ENCODE data around the gene MFN2.
"Not testable (repeated sequence)": the region's sequence is repeated elsewhere in the genome, so short reads cannot be mapped to it uniquely, and the experiment has no call there.

MFN2 gene

DNA sequence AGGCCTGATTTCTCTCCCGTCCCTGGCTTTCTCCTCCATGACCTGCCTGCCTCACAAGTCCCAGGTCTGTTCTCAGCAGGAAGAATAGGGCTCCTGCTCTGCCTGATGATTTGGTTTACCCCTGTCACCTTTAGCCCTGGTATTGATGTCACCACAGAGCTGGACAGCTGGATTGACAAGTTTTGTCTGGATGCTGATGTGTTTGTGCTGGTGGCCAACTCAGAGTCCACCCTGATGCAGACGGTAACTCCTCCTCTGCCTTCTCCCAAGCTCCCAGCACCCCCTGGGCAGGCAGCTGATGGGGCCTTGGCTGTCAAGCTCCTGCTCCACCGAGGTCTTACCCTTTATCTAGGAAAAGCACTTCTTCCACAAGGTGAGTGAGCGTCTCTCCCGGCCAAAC lies 18.4 kb downstream of the MFN2 start:
- DNase-seq (ENCODE audit: low spot score), result no peak

DNA sequence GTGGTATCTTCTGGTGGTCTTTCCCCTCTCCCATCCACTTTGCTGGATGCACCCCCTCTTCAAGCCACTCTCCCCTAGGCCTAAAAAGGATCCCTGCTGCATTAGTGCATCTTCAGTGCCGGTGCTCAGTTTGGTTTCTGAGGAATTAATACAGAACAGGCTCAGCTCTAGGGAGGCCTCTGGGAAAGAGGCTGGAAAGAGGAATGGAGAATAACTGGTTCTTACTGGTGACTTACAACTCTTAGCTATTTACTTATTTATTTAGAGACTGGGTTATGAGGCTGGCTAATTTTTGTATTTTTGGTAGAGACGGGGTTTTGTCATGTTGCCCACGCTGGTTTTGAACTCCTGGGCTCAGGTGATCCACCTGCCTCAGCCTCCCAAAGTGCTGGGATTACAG lies 19.0 kb downstream of the MFN2 start:
- DNase-seq (ENCODE audit: low spot score), result no peak

DNA sequence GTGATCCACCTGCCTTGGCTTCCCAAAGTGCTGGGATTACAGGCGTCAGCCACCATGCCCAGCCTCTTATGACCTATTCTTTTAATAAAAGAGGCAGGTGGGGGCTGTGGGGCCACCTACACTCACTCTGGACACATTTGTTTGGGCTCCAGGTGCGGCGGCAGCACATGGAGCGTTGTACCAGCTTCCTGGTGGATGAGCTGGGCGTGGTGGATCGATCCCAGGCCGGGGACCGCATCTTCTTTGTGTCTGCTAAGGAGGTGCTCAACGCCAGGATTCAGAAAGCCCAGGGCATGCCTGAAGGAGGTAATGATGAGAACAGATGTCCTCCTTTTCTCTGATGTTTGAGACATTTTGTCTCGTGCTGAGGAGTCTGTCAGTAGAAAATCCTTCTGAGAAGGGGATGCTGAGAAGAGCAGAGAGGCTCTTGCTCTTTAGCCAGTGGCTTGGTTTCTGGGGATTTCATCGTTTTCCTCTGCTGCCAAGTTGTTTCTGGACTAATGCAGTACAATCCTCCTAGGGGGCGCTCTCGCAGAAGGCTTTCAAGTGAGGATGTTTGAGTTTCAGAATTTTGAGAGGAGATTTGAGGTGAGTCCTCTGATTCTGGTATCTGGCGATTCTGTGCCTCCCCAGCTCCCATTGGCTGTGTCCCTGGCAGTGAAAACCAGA lies 21.1 kb downstream of the MFN2 start:
- no peak for DNase-seq (ENCODE audit: low spot score)

DNA sequence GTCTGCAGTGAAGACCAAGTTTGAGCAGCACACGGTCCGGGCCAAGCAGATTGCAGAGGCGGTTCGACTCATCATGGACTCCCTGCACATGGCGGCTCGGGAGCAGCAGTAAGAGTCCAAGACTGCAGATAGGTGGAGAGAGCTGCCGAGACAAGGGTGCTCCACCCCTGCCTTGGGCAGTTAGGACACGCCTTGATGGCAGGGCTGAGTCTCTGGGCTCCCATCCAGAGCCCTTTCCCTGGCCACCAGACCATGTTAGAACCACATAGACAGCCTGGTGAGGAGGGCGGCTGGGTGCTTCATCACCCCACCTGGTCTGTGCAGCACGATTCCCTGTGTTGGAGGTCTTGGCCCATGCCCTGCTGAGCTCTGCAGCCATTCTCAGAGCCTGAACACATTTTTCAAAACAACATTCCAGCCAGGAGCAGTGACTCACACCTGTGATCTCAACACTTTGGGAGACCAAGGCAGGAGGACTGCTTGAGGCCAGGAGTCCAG lies 21.8 kb downstream of the MFN2 start:
- DNase-seq (ENCODE audit: low spot score), result no peak

DNA sequence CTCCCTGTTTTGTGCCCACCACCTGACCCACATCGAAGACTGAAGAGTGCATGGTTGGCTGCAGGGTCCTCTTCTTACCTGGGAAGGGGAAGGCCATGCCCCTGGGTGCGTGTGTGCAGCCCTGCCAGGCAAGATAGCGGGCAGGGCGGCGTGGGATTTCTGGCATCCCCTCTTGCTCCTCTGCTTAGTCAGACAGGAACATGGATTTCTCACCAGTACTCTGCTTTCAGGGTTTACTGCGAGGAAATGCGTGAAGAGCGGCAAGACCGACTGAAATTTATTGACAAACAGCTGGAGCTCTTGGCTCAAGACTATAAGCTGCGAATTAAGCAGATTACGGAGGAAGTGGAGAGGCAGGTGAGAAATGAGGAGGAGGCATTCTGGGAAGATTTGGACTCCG lies 23.5 kb downstream of the MFN2 start:
- DNase-seq (ENCODE audit: low spot score), result no peak

DNA sequence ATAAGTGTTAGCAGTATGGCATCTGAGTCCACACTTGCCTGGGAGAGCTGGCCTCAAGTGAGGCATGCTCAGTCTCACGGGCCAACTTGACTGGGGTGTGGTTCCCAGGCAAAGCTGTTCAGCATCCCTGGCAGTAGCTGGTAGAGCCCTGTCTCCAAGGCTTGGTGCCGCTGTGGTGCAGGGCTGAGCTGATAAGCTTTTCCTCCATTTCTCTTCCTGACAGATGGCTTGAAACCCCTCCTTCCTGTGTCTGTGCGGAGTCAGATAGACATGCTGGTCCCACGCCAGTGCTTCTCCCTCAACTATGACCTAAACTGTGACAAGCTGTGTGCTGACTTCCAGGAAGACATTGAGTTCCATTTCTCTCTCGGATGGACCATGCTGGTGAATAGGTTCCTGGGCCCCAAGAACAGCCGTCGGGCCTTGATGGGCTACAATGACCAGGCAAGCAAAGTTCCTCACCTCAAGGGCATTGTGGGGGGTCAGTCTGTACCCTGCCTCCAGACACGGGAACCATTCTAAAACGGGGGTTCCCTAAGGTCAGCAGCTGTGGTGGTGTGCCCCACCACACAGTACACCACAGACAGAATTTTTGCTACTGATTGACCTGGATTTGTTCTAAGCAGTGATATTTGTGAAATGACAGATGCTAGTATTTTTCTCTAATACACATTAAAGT lies 25.4 kb downstream of the MFN2 start:
- no peak for DNase-seq (ENCODE audit: low spot score)

DNA sequence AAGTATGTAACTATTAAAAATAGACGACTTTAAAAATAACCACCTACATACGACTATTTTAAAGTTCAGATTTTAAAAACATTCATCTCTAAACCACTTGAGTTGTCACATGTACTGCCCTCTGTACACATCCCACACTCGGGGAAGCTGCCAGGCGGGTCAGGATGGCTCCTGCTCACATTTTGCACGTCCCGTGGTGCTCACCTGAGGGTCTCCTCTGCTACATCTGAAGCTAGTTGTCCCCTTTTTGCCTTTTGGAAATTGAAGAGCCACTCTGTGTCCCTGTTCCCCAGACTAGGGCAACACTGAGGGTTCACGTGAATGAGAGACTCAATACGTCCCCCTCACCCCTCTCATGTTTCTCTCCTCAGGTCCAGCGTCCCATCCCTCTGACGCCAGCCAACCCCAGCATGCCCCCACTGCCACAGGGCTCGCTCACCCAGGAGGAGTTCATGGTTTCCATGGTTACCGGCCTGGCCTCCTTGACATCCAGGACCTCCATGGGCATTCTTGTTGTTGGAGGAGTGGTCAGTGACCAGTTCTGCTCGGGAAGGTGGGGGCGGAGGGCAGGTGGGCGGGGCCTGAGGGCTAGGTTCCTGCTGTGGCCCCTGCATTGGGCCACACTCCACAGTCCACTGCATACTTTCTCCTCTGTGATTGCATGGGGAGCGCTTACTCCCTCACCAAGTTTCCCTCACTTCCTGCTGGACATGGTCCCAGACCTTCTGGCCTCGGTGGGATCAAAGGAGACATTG lies 26.1 kb downstream of the MFN2 start:
- no peak for DNase-seq (ENCODE audit: low spot score)

DNA sequence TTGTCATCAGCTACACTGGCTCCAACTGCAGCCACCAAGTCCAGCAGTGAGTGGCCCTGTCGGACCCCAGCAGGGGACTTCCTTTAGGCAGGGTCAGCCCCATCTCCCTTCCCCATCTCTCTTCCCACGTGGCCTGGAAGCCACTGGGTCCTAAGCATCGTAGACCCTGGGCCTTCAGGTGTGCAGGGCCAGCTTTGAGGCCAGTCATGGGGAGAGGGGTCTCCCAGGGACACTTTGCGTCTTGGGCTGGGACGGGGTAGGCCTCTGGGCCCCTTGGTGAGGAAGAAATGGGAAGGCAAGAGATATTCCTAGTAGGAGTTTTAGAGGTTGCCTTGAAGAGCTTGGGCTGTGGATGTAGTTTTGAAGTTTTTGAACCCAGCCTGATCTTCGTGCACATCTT lies 27.0 kb downstream of the MFN2 start:
- DNase-seq (ENCODE audit: low spot score), result no peak

DNA sequence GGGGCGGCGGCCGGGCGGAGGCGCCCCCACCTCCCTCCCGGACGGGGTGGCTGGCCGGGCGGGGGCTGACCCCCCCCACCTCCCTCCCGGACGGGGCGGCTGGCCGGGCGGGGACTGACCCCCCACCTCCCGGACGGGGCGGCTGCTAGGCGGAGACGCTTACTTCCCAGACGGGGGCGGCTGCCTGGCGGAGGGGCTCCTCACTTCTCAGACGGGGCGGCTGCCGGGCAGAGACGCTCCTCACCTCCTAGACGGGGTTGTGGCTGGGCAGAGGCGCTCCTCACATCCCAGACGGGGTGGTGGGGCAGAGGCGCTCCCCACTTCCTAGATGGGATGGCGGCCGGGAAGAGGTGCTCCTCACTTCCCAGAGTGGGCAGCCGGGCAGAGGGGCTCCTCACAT lies 28.1 kb downstream of the MFN2 start:
- not testable (repeated sequence) for DNase-seq (ENCODE audit: low spot score)

DNA sequence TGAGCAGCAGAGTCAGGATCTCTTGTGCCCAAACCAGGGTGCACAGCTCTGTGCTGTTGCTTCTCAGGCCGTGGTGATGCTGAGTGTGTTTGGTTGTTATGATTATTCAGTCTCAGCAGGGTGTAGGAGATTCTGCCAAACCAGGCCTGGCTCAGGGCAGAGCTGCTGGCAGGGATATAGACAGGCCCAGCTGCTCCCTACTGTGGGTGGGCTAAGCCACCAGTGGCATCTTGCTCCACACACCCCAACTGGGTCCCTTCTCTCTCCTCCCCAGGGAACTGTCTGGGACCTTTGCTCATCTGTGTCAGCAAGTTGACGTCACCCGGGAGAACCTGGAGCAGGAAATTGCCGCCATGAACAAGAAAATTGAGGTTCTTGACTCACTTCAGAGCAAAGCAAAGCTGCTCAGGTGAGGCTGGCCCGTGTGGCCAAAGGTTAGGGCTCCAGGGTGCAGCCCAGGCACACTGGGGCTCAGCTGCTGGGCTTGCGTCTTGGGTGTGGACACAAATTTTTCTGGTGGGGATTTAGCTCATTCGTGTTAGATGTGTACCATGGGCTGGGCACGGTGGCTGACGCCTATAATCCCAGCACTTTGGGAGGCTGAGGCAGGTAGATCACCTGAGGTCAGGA lies 29.2 kb downstream of the MFN2 start:
- no peak for DNase-seq (ENCODE audit: low spot score)

DNA sequence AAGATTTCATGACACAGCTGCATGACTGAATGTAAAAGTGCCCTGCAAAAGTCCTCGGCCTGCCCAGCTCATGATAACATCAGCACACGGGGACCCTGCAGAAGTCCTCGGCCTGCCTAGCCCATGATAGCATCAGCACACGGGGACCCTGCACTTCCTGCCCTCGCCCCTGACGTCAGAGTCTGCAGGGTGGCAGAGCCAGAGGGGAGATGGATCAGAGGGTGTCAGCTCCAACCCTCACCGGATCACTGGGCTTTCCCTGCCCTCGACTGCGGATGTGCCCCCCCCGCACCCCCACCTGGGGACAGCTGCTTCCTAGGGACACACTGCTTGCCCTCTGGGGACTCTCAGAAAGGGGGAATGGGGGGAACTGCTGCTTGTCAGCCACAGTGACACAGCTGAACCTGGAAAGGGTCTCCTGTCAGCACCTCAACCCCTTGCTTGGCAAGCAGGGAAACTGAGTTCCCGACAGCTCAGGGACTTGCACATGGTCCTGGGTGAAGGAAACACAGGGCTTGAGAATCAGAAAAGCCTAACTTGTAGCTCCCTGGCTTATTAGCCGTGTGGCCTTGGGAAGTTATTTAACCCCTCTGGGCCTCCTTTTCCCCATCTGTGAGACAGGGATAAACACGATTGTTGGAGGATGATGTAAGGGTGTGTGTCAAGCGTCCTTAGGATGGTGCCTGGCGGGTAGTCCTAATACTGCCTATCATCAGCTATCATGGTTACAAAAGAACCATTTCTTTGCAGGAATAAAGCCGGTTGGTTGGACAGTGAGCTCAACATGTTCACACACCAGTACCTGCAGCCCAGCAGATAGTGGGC lies 30.7 kb downstream of the MFN2 start:
- no peak for DNase-seq (ENCODE audit: low spot score)

DNA sequence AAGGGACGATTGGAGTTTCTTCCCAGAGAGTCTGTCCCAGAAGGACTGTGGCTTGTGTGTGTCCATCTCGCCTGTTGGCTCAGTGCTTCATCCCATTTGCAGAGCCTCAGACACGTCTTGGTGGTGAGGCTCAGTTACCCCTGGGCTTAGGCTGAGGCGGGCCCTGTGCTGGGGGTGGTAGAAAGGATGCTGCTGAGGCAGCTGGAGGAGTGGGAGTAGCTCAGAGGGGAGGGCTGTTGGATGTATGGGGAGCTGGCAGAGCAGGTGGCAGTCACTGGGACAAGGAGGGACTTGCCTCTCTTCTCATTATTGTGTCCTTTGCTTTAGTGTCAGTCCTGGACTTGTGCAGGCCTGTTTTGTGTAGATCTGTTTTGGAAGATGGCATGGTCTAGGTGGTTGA lies 31.8 kb downstream of the MFN2 start:
- DNase-seq (ENCODE audit: low spot score), result no peak

DNA sequence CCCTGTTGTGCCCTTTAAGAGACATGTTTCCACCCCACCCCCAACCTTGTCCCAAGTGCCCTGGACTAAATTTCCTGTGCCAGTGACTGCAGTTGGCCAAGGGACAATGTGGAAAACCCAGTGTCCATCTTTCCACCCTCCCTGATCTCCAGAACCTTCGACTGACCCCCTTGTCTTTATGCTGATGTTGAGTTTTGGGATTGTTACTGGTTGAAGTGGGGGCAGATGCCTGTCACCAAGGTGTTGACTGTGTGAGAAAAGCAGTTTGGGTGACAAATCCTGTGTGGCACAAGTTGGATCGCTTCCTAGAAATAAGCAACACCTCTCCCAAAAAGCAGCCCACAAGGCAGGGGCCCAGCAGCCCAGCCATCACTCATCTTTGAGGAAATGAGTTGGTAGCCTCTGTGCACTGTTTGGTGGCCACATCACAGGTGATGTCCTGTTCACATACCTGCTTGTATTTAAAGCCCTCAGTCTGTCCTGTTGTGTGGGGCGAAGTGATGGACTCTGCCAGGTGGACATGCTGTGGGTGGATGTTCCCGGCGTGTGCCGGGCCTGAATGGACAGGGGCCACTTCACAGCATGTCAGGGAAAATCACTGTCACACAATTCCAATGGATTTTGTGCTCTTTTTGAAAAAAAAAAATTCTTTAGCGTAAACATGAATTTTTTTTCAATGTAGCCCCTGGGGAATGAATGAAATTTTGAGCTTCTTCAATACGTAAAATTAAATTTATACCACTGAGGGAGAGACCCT lies 32.5 kb downstream of the MFN2 start:
- no peak for DNase-seq (ENCODE audit: low spot score)

DNA sequence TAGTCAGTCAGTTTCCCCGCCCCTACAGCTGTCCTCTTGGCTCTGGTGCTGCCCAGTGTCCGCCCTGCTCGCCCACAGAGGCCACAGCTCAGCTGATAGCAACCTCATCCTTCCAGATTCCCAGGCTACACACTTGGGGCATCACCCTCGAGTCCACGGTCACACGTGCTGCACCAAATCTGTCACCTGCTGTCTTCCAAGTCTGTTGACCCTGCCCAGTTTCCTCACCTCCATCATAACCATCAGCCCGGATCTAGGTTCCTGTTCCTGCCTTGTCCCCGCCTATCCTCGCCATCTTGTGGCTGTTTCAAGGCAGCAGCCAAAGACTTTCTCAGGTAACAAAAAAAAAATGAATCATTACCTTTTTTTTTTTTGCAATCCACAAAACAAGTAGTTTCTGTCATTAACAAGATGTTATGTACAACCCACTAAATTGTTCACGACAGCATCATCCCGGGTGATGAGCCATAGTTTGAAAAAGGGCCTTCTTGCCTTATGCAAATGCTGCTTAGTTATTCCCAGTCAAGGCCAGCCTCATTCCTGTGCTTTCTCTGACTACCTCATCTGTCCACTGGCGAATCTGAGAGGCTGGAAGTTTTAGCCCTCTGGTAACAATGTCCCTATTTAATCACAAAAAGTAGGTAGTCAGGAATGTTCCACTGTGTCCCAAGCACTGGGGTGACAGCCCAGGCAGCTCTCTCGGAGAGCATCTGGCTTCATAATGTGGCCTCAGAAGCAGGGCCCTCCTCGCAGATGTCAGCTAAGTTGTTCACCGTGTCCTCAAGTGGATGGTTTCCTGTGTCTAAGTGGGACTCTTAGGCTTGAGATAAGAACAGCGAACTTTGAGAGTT lies 34.1 kb downstream of the MFN2 start:
- DNase-seq (ENCODE audit: low spot score), result no peak

DNA sequence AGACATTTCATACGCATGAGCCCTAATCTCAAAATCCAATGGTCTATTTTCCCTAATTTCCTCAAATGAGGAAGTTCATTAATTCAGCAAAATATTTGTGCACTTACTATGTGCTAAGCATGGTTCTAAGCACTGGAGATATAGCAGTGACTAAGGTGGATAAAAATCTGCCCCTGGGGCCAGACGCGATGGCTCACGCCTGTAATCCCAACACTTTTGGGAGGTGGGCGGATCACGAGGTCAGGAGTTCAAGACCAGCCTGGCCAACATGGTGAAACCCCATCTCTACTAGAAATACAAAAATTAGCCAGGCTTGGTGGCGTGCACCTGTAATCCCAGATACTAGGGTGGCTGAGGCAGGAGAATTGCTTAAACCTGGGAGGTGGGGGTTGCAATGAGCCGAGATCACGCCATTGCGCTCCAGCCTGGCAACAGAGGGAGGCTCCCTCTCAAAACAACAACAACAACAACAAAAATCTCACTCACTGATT lies 34.8 kb downstream of the MFN2 start:
- no peak for DNase-seq (ENCODE audit: low spot score)

DNA sequence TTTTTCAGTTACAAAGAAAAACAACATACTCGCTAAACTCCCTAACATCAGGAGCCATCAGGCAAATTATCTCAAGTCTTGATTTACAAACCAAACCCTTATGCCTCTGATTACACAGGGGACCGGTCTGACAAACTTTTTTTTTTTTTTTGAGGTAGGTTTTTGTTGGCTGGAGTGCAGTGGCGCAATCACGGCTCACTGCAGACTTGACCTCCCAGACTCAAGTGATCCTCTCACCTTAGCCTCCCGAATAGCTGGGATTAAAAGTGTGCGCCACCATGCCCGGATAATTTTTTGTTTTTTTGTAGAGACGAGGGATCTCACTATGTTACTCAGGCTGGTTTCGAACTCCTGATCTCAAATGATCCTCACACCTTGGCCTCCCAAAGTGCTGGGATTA lies 35.3 kb downstream of the MFN2 start:
- no peak for DNase-seq (ENCODE audit: low spot score)

DNA sequence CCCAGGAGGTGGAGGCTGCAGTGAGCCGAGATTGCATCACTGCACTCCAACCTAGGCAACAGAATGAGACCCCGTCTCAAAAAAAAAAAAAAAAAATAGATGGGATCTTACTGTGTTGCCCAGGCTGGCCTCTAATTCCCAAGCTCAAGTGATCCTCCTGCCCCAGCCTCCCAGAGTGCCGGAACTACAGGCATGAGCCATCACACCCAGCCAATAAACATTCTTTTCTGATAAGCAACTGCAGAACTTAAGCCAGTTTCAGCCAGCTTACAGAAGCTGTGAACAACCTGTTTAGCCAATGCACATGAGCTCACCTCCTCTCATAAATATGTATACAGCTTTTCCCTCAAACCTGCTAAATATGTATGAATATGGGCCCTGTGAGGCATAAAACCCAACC lies 35.9 kb downstream of the MFN2 start:
- DNase-seq (ENCODE audit: low spot score), result no peak

DNA sequence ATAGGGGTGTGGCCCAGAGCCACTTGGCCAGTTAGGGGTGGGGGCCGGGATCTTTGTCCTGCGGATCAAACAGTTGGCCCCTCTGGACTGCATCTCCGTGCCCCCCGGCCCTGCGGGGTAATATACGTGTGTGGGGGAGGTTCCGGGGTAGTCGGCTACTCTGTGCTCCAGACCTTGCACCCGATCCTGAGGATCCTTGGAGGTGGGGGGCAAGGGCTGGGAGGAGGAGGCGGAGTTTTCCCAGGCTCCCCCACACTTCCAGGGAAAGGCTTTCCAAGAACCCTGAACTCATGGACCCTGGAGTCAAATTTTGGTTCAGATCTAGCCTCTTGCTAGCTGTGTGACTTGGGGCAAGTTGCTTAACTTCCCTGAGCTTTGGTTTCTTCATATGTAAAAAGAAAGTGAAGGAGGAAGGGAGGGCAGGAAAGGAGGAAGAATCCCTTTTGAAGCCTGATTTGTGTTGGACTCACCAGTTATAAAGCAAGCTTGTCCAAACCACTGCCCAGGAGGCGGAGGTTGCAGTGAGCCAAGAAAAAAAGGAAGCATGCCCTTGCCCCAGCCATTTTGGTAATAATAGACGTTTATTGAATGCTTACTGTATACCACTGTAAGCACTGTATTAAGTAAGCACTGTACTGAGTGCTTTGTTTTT lies 39.7 kb downstream of the MFN2 start:
- no peak for DNase-seq (ENCODE audit: low spot score)

DNA sequence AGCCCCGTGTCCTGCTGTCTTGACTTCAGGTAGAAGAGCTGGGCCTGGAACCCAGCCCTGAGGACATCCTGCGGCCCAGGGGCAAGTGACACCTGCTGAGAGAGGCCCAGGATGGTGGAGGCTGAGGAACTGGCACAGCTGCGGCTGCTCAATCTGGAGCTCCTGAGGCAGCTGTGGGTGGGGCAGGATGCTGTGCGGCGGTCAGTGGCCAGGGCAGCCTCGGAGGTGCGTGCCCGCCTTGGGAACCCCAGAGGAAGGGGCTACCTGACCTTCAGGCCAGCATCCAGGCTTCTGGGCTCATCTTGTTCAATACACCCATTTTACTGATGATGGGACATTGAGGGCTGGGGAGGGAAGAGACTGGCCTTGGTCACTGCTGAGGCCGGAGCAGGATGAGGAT lies 41.4 kb downstream of the MFN2 start:
- DNase-seq (ENCODE audit: low spot score), result no peak

Measured in left forelimb (tissue), 1 donor.